Activated CD4-positive, alpha-beta T cell treated with anti-CD3 and anti-CD28 coated beads, Interleukin-2, Interleukin-6, amounts not matched to agents 100 ng/mL and 50 ng/mL, durations not matched to agents 16 hours and 8 hours (primary cell): Measurements from ENCODE around the gene CCM2.
"Not testable (repeated sequence)": the region's sequence is repeated elsewhere in the genome, so short reads cannot be mapped to it uniquely, and the experiment has no call there.

Experiments used
- DNase-seq: peaks from one replicate; pipeline ENCODE4 v3.0.0-alpha.2; 2020

CCM2 gene

GRCh38 chr7:45105588-45106188 lies 105.7 kb downstream of the CCM2 start:
- DNase-seq = no peak

- no peak for DNase-seq
These were observed 106.8 kb downstream of the CCM2 start for GRCh38 chr7:45106820-45107219.

- no peak for DNase-seq
These were observed 107.4 kb downstream of the CCM2 start for GRCh38 chr7:45107356-45107755.

GRCh38 chr7:45108863-45109262 lies 108.9 kb downstream of the CCM2 start:
- no peak for DNase-seq

- peak; percentile 96 for DNase-seq
These were observed 111.6 kb downstream of the CCM2 start, which contains the start of gene TBRG4 for GRCh38 chr7:45111298-45112223. Gene TBRG4, minus strand, starts transcription at chr7:45111697. Its CDS starts 2,460 bp downstream, at chr7:45109237.

GRCh38 chr7:45112648-45113047 lies 112.6 kb downstream of the CCM2 start:
- no peak for DNase-seq

- not testable (repeated sequence) for DNase-seq
These were observed 114.3 kb downstream of the CCM2 start for GRCh38 chr7:45114257-45114656.

- DNase-seq = no peak
These were observed 114.9 kb downstream of the CCM2 start for GRCh38 chr7:45114926-45115325.

- DNase-seq = no peak
These were observed 116.0 kb downstream of the CCM2 start for GRCh38 chr7:45116048-45116447.

- DNase-seq = no peak
These were observed 117.6 kb downstream of the CCM2 start for GRCh38 chr7:45117582-45117981.

GRCh38 chr7:45118292-45118691 lies 118.3 kb downstream of the CCM2 start:
- DNase-seq = no peak

- DNase-seq = no peak
These were observed 118.9 kb downstream of the CCM2 start for GRCh38 chr7:45118889-45119331.

GRCh38 chr7:45119550-45119949 lies 119.5 kb downstream of the CCM2 start:
- no peak for DNase-seq

GRCh38 chr7:45122975-45123860 lies 123.2 kb downstream of the CCM2 start:
- DNase-seq = no peak

GRCh38 chr7:45123913-45124710 lies 124.1 kb downstream of the CCM2 start:
- DNase-seq = no peak

GRCh38 chr7:45125193-45125904 lies 125.3 kb downstream of the CCM2 start:
- DNase-seq = no peak
